ENCODE measurements around the gene MTHFD2L. TPM values are rescaled to one million over a fixed set of nuclear protein-coding genes. Genes with fewer than 3 reads are reported as not detected.

MTHFD2L gene
- total RNA-seq, 1 donor from 2014 or later, result 15.5 TPM

DNA sequence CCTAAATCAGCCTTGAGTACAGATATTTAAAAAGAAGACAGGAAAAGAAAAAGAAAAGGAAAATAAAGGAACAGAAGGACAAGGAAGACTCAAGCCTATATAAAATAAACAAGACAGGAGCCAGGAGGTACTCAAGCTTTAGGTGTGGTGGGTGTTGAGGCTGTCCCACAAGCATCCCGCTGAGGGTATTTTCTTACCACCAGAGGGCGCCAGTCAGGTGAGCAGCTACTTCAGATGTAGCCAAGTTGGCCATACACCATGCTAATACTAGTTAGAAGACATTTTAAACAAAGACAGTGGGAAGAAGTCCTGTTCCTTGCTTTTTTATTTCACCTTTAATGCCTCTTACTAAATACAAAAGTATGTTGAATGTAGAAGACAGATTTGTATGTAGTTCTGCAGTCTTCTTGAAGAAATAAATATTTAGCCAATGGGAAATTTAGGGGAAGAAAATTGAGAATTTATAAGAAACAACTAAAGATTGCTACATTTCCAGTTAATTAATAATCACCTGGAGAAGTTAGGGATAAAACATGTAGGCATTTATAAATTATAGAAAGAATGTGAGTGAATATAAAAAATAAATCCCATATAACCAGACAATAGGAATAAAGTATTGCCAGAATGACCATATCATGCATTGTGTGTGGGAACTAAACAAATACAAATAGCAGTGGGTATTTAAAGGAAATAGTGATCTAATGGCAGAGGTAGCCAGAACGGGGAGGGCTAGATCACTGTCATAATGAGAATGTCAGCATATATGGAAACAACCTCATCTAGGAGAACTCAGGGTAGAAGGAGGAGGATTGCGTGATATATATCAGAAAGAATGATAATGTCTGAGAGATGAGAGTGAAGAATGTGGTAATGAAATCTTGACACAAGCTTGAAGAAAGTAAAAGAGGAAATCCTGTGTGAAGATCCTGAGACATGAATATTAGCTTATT lies 71.0 kb downstream of the MTHFD2L start:
- H3K4me1 ChIP-seq, result no peaks in the 10 kb centered on the region
- H3K27me3 ChIP-seq, result no peaks in the 10 kb centered on the region
- no peak for DNase-seq (ENCODE audit: extremely low spot score in 2 of 2)
- intact Hi-C loops (cut with DNase I), result no loop called here
- H3K9me3 ChIP-seq, result no peaks in the 10 kb centered on the region
- no peak for TF ChIP-seq POLR2A (IDR thresholded peaks at IDR 0.05)
- TF ChIP-seq, protein P1, sequence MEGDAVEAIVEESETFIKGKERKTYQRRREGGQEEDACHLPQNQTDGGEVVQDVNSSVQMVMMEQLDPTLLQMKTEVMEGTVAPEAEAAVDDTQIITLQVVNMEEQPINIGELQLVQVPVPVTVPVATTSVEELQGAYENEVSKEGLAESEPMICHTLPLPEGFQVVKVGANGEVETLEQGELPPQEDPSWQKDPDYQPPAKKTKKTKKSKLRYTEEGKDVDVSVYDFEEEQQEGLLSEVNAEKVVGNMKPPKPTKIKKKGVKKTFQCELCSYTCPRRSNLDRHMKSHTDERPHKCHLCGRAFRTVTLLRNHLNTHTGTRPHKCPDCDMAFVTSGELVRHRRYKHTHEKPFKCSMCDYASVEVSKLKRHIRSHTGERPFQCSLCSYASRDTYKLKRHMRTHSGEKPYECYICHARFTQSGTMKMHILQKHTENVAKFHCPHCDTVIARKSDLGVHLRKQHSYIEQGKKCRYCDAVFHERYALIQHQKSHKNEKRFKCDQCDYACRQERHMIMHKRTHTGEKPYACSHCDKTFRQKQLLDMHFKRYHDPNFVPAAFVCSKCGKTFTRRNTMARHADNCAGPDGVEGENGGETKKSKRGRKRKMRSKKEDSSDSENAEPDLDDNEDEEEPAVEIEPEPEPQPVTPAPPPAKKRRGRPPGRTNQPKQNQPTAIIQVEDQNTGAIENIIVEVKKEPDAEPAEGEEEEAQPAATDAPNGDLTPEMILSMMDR (IDR thresholded peaks at IDR 0.05), result peak in 2 of 3 experiments; percentile 41 to 62
- H3K4me3 ChIP-seq, result no peak overlapping the region
- no peaks in the 10 kb centered on the region for H3K36me3 ChIP-seq
- H3K27ac ChIP-seq, result no peak overlapping the region

DNA sequence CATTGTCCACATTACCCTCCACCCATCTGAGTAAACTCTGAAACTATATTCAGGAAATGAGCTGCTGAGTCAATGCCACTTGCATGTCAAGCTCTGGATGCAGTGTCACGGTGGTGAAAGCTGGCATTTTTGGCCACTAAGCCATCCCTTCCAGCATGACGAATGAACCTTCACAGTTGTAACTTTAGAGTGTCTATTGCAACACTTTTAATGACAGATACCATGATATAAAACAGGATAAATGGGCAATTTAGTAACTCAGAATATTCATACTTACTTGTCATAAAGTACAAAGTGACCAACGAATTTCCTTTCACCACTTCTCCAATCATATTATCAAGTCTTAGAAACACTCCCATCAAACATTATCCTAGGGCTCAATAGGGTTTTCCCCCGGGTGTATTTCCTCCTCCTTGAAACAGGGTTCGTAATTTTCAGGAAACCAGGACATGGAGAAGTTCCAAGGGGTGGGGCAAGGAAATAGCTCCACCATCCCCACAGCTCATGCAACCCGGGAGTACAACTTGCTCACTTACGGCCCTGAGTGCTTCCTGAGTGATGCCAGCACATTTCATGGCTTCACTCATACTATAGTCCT lies 73.1 kb downstream of the MTHFD2L start:
- no peak for TF ChIP-seq POLR2A (IDR thresholded peaks at IDR 0.05)
- no peak for TF ChIP-seq POLR2AphosphoS5 (IDR thresholded peaks at IDR 0.05; ENCODE audit: insufficient read depth in 1 of 2, low read depth in 1 of 2)
- TF ChIP-seq, protein P1 (IDR thresholded peaks at IDR 0.05), result no peak
- no peaks in the 10 kb centered on the region for H3K36me3 ChIP-seq
- no peak overlapping the region for H3K27ac ChIP-seq
- H3K4me3 ChIP-seq, result no peak overlapping the region
- H3K4me1 ChIP-seq, result no peaks in the 10 kb centered on the region
- no peak for DNase-seq (ENCODE audit: extremely low spot score in 2 of 2)
- intact Hi-C loops (cut with DNase I), result no loop called here
- H3K9me3 ChIP-seq, result no peaks in the 10 kb centered on the region
- no peaks in the 10 kb centered on the region for H3K27me3 ChIP-seq

DNA sequence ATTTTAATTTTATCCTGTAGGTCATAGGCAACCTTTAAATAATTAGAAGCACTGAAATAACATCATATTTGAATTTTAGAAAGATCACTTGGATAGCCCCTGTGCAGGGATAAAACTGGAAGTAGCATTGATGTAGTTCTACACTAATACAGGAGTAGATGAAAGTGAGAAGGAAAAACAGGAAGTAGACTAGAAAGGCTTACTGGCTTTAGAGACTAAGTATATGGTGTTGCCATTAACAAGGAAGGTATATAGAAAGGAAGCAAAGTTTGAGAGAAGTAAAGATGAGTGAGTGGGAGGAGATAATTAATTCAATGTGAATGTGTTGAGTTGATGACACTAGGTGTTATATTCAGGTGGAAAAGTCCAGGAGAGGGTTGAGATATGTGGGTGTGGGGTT lies 77.2 kb downstream of the MTHFD2L start:
- H3K27me3 ChIP-seq, result no peaks in the 10 kb centered on the region
- intact Hi-C loops (cut with DNase I), result no loop called here
- H3K27ac ChIP-seq, result no peak overlapping the region
- no peak overlapping the region for H3K4me3 ChIP-seq
- H3K36me3 ChIP-seq, result no peaks in the 10 kb centered on the region
- DNase-seq (ENCODE audit: extremely low spot score in 2 of 2), result no peak
- no peaks in the 10 kb centered on the region for H3K4me1 ChIP-seq
- TF ChIP-seq, protein P1 (IDR thresholded peaks at IDR 0.05), result no peak
- TF ChIP-seq POLR2A (IDR thresholded peaks at IDR 0.05) (no peak), POLR2AphosphoS5 (IDR thresholded peaks at IDR 0.05; ENCODE audit: insufficient read depth in 1 of 2, low read depth in 1 of 2) (no peak)
- H3K9me3 ChIP-seq, result no peaks in the 10 kb centered on the region

GRCh38 chr4:74237425-74237966 lies 79.6 kb downstream of the MTHFD2L start:
- DNase-seq (ENCODE audit: extremely low spot score in 2 of 2), result no peak
- intact Hi-C loops (cut with DNase I), result no loop called here
- H3K4me3 ChIP-seq, result no peak overlapping the region
- no peaks in the 10 kb centered on the region for H3K9me3 ChIP-seq
- no peaks in the 10 kb centered on the region for H3K4me1 ChIP-seq
- H3K36me3 ChIP-seq, result no peaks in the 10 kb centered on the region
- TF ChIP-seq POLR2AphosphoS5 (IDR thresholded peaks at IDR 0.05; ENCODE audit: insufficient read depth in 1 of 2, low read depth in 1 of 2) (no peak), POLR2A (IDR thresholded peaks at IDR 0.05) (no peak)
- TF ChIP-seq, protein P1 (IDR thresholded peaks at IDR 0.05), result no peak
- H3K27me3 ChIP-seq, result no peaks in the 10 kb centered on the region
- no peak overlapping the region for H3K27ac ChIP-seq
